Glutamatergic neuron (in vitro differentiated cells): ENCODE results near the gene LGSN. TPM values are rescaled to one million over a fixed set of nuclear protein-coding genes. Genes with fewer than 3 reads are reported as not detected.

ENCODE experiments used
- DNase-seq: peaks from one replicate; pipeline ENCODE4 v3.0.0; 2022
- H3K27ac Mint-ChIP-seq: one replicate; pipeline ENCODE4 v1.8.0; 2020; ENCODE audit warnings: mild to moderate bottlenecking, mixed read lengths, inconsistent platforms; ENCODE audit not compliant: unreplicated experiment
- H3K27me3 Mint-ChIP-seq: one replicate; pipeline ENCODE4 v1.8.0; 2020; ENCODE audit warnings: mild to moderate bottlenecking, moderate library complexity, mixed read lengths, inconsistent platforms; ENCODE audit not compliant: unreplicated experiment
- H3K36me3 Mint-ChIP-seq: one replicate; pipeline ENCODE4 v1.8.0; 2020; ENCODE audit warnings: mild to moderate bottlenecking, mixed read lengths, inconsistent platforms; ENCODE audit not compliant: unreplicated experiment
- H3K4me1 Mint-ChIP-seq: one replicate; pipeline ENCODE4 v1.8.0; 2020; ENCODE audit warnings: mild to moderate bottlenecking, low read depth, mixed read lengths, inconsistent platforms; ENCODE audit not compliant: unreplicated experiment
- H3K4me3 Mint-ChIP-seq: one replicate; pipeline ENCODE4 v1.8.0; 2020; ENCODE audit warnings: mild to moderate bottlenecking, mixed read lengths, inconsistent platforms; ENCODE audit not compliant: unreplicated experiment
- H3K9me3 Mint-ChIP-seq: one replicate; pipeline ENCODE4 v1.8.0; 2020; ENCODE audit warnings: mild to moderate bottlenecking, moderate library complexity, mixed read lengths, inconsistent platforms; ENCODE audit not compliant: unreplicated experiment
- CTCF ChIP-seq: fragments of 200-600 bp; sonication (generic); IDR thresholded peaks from one replicate; pipeline ENCODE4 v1.5.0; 2021; ENCODE audit not compliant: partially characterized antibody, unreplicated experiment
- total RNA-seq: library from RNA; stranded (reverse); fragmentation: NEBNext Ultra II Directional; extraction: Animal tissue kit (Norgen Biotek cat#: 25700); gene quantifications from one replicate; pipeline ENCODE4 v1.2.1, GENCODE V29; 2021; ENCODE audit not compliant: unreplicated experiment

The LGSN gene
- total RNA-seq, 1 donor from 2014 or later: not detected

- no peak for DNase-seq
- Mint-ChIP-seq H3K36me3 (no peaks in the 10 kb centered on the region), H3K4me1 (peaks cover 12% of the 10 kb centered on the region), H3K27ac (no peak overlapping the region), H3K9me3 (no peaks in the 10 kb centered on the region), H3K27me3 (no peaks in the 10 kb centered on the region), H3K4me3 (no peak overlapping the region)
- no peak for TF ChIP-seq CTCF
Observed at GRCh38 chr6:63263444-63263843, 56.3 kb downstream of the LGSN start.

GRCh38 chr6:63261820-63262219 lies 58.0 kb downstream of the LGSN start:
- TF ChIP-seq CTCF: no peak
- Mint-ChIP-seq H3K27me3 (no peaks in the 10 kb centered on the region), H3K27ac (no peak overlapping the region), H3K4me1 (peaks cover 6% of the 10 kb centered on the region), H3K9me3 (no peaks in the 10 kb centered on the region), H3K4me3 (no peak overlapping the region), H3K36me3 (no peaks in the 10 kb centered on the region)
- no peak for DNase-seq

GRCh38 chr6:63259153-63259552 lies 60.6 kb downstream of the LGSN start:
- H3K27me3 Mint-ChIP-seq: no peaks in the 10 kb centered on the region
- H3K36me3 Mint-ChIP-seq: no peaks in the 10 kb centered on the region

GRCh38 chr6:63249875-63250482 lies 69.8 kb downstream of the LGSN start:
- peaks cover 2% of the 10 kb centered on the region for H3K9me3 Mint-ChIP-seq
- H3K4me3 Mint-ChIP-seq: no peak overlapping the region
- H3K27me3 Mint-ChIP-seq: peaks cover 1% of the 10 kb centered on the region
- H3K4me1 Mint-ChIP-seq: no peaks in the 10 kb centered on the region
- DNase-seq: no peak
- TF ChIP-seq CTCF: no peak
- no peak overlapping the region for H3K27ac Mint-ChIP-seq
- H3K36me3 Mint-ChIP-seq: no peaks in the 10 kb centered on the region

More at GRCh38 chr6:63259153-63259552, 60.6 kb downstream of the LGSN start:
- H3K27ac Mint-ChIP-seq: no peak overlapping the region
- TF ChIP-seq CTCF: no peak
- peaks cover 6% of the 10 kb centered on the region for H3K4me1 Mint-ChIP-seq
- H3K4me3 Mint-ChIP-seq: no peak overlapping the region
- no peak for DNase-seq
- no peaks in the 10 kb centered on the region for H3K9me3 Mint-ChIP-seq

GRCh38 chr6:63246581-63246980 lies 73.2 kb downstream of the LGSN start:
- no peak for DNase-seq
- Mint-ChIP-seq H3K36me3 (no peaks in the 10 kb centered on the region), H3K4me3 (no peak overlapping the region), H3K27ac (no peak overlapping the region), H3K4me1 (no peaks in the 10 kb centered on the region), H3K9me3 (peaks cover 2% of the 10 kb centered on the region), H3K27me3 (peaks cover 1% of the 10 kb centered on the region)
- TF ChIP-seq CTCF: no peak
